Glomerular endothelial cell (primary cell): ENCODE data around the gene RPS3. TPM values are rescaled to one million over a fixed set of nuclear protein-coding genes. Genes with fewer than 3 reads are reported as not detected.
"Not testable (repeated sequence)": the region's sequence is repeated elsewhere in the genome, so short reads cannot be mapped to it uniquely, and the experiment has no call there.

Experiments used
- DNase-seq: peaks from one replicate; pipeline ENCODE4 v3.0.0-alpha.2; 2011; ENCODE audit warnings: low read depth, low spot score; ENCODE audit errors: extremely low read depth
- total RNA-seq: library from RNA; depleted of rRNA; stranded (reverse); fragments of >200 nt; gene quantifications from 2 replicates; pipeline ENCODE4 v1.2.3, GENCODE V29; 2015

RPS3 gene
- total RNA-seq = 1,563 and 2,693 TPM in 2 replicates

GRCh38 chr11:75399344-75400145 lies at the start of gene RPS3:
TSS of gene RPS3 (plus strand) at chr11:75399518. CDS start at chr11:75399548, 30 bp downstream.
- no peak for DNase-seq

- DNase-seq = no peak
These were observed 49.7 kb upstream of the RPS3 start for GRCh38 chr11:75349521-75350116.

DNA sequence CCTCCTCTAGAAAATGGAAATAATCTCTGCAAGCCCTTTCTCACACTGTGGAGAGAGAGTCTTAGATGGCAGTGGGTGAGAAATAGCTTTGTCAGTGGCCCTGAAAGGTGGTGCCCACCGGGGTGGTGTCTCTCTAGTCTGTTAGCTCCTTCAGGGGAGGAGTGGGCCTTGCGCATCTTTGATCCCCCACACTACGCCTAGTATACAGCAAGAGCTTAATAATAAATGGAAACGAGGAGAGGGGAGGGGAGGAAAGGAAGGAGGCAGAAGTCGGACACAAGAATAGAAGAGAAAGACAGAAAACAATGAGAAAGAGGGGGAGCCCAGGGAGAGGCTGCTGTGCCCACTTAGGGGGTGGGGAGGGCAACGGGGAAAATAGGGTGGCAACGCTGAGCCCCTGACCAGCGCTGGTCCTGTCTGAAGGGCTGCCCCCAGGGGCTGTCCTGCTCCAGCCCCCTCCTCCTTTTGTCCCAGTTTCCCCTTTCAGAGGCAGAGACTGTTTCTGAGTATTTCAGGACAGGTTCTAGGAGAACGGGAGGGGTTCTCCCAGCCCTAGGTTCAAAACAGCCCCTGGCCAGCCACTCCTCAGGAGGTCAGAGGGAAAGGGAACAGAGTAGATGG lies 49.1 kb upstream of the RPS3 start:
- no peak for DNase-seq

DNA sequence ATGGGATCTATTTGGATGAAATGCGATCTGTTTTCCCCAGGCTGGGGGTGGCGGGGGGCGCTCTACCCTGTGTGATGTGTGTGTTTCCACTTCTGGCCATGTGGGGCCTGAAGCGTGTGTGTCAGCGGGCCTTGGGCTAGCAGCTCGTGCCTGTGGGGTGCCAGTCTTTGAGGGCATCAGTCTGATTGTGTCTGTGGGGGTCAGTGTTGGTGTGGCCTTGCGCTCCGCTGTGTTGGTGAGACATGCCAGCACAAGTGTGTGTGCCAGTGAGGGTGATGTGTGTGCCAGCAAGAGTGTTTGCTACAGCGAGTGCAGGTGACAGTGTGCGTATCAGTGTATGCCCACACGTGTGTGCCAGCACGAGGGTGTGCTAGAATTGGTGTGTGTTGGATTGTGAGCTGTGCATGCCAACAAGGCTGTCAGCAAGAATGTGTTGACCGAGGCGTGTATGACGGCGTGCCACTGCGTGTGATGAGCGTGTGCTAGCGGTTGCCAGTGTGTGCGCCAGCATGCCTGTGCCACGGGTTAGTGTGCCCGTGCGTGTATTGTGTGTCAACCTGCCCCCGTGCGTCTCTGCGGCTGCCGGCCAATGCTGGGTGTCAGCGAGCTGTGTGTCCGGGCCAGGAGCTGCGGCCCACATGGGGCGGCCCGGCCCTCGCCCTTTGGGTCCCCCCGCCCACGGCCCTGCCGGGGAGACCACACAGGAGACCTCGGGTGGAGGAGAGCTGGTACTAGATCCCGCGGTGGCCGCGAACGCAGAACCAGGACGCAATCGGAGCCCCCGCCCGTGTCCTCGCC lies 48.4 kb upstream of the RPS3 start:
- no peak for DNase-seq

DNA sequence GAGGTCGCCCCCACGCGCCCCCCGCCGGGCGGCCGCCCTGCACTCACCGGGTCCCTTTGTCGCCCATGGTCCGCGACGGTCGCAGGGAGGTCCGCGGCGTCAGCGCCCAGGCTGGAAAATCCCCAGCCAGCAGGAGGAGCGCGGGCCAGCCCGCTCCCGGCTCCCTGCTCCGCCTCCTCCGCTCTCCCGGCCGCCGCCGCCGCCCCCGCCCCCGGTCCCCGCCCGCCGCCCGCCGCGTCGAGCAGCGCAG lies 47.9 kb upstream of the RPS3 start, which contains the start of gene ARRB1:
Gene ARRB1, minus strand, starts transcription at position 121 of the 250 bp plus-strand sequence. Its CDS starts 54 bp downstream, at position 67.
- no peak for DNase-seq

GRCh38 chr11:75351791-75352587 lies 47.3 kb upstream of the RPS3 start:
- DNase-seq = no peak

GRCh38 chr11:75352588-75353206 lies 46.6 kb upstream of the RPS3 start:
- no peak for DNase-seq

- no peak for DNase-seq
These were observed 44.3 kb upstream of the RPS3 start for GRCh38 chr11:75355051-75355450.

GRCh38 chr11:75356613-75357012 lies 42.7 kb upstream of the RPS3 start:
- DNase-seq = no peak

GRCh38 chr11:75362285-75362684 lies 37.0 kb upstream of the RPS3 start:
- DNase-seq = not testable (repeated sequence)

GRCh38 chr11:75365711-75366181 lies 33.6 kb upstream of the RPS3 start:
- no peak for DNase-seq

GRCh38 chr11:75366826-75367225 lies 32.5 kb upstream of the RPS3 start:
- DNase-seq = not testable (repeated sequence)

- DNase-seq = no peak
These were observed 29.6 kb upstream of the RPS3 start for GRCh38 chr11:75369560-75370255.

GRCh38 chr11:75371949-75372876 lies 27.1 kb upstream of the RPS3 start:
- DNase-seq = no peak

- DNase-seq = no peak
These were observed 26.1 kb upstream of the RPS3 start for GRCh38 chr11:75373201-75373600.

- no peak for DNase-seq
These were observed 24.7 kb upstream of the RPS3 start for GRCh38 chr11:75374646-75375045.

DNA sequence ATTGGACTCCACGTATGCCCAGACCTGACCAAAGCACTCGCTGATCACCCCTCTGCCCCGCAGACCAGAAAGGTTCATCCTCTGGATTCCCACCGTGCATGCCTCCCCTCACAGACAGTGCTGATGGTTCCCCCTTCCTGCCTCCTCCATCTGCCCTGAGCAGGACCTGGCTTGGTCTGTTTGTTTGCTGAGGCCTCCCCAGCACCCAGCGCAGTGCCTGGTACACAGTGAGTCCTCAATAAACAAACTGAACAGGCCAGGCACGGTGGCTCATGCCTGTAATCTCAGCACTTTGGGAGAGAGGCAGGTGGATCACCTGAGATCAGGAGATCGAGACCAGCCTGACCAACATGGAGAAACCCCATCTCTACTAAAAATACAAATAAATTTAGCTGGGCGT lies 23.7 kb upstream of the RPS3 start:
- DNase-seq = no peak

DNA sequence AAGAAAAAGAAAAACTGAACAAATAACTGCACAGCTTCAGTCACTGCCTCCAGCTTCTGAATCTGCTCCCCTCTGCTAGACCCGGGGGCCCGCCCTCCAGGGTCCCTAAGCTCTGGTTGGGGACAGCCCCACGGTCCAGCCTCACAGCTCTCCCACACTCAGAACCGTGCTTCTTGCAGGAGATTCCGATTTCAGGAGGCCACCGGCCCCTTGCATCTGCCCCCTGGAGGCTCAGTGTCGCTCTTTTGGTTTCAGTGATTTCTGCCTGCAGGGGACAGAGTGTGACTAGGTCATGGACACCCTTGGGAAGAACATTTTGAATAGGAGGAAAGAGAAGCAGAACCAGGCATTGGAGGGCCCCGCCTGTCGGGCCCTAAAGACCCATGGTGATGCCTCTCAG lies 23.1 kb upstream of the RPS3 start:
- no peak for DNase-seq
